ENCODE data around the gene GAB2.

GRCh38 chr11:78220218-78221157, 197.1 kb downstream of the GAB2 start:
- TF ChIP-seq POLR2AphosphoS5 (IDR thresholded peaks at IDR 0.05; ENCODE audit: low read depth, low read length) (no peak), TAF1 (IDR thresholded peaks at IDR 0.05; ENCODE audit: borderline replicate concordance, insufficient read depth, low read length) (no peak), SIN3A (IDR thresholded peaks at IDR 0.05; ENCODE audit: borderline replicate concordance, insufficient read depth, low read length) (no peak)
